ENCODE results near the gene NDUFS4. TPM values are rescaled to one million over a fixed set of nuclear protein-coding genes. Genes with fewer than 3 reads are reported as not detected.

Gene NDUFS4
- total RNA-seq, 1 experiment from 2014 or later: 92.9 TPM

- H3K4ac ChIP-seq (ENCODE audit: low read depth, low read length): no peak overlapping the region
- H2BK120ac ChIP-seq (ENCODE audit: low read depth, low read length, poor library complexity, severe bottlenecking): no peak overlapping the region
- H2AK5ac ChIP-seq (ENCODE audit: insufficient read length, low read length): no peak overlapping the region
- H3T11ph ChIP-seq (ENCODE audit: low read length): no peak overlapping the region
- no peaks in the 10 kb centered on the region for H3K79me2 ChIP-seq (ENCODE audit: insufficient read depth, low read length)
- H2BK20ac ChIP-seq (ENCODE audit: low read depth, low read length, poor library complexity, severe bottlenecking): no peak overlapping the region
- no peak overlapping the region for H3K27ac ChIP-seq (ENCODE audit: insufficient read length, low read depth, low read length)
- H3K14ac ChIP-seq (ENCODE audit: insufficient read depth, low read length): no peak overlapping the region
- no peak overlapping the region for H2AFZ ChIP-seq (ENCODE audit: low read length)
- no peak overlapping the region for H2BK5ac ChIP-seq (ENCODE audit: insufficient read length, low read length)
- H3K4me3 Mint-ChIP-seq: no peak overlapping the region
- no peak overlapping the region for H3K9ac ChIP-seq (ENCODE audit: extremely low read depth, insufficient read length, low read length)
- no peak overlapping the region for H3K4me2 ChIP-seq (ENCODE audit: insufficient read depth, insufficient read length, low read length)
- H3K4me1 Mint-ChIP-seq: peaks cover 7 to 8% of the 10 kb centered on the region in 2 experiments; a peak in 3 of 4 replicates
- no peaks in the 10 kb centered on the region for H4K20me1 ChIP-seq (ENCODE audit: control insufficient read depth, insufficient read depth, insufficient read length)
- H4K8ac ChIP-seq (replicated peaks; ENCODE audit: insufficient read length, low read depth, low read length): no peak overlapping the region
- TF ChIP-seq, protein P1, sequence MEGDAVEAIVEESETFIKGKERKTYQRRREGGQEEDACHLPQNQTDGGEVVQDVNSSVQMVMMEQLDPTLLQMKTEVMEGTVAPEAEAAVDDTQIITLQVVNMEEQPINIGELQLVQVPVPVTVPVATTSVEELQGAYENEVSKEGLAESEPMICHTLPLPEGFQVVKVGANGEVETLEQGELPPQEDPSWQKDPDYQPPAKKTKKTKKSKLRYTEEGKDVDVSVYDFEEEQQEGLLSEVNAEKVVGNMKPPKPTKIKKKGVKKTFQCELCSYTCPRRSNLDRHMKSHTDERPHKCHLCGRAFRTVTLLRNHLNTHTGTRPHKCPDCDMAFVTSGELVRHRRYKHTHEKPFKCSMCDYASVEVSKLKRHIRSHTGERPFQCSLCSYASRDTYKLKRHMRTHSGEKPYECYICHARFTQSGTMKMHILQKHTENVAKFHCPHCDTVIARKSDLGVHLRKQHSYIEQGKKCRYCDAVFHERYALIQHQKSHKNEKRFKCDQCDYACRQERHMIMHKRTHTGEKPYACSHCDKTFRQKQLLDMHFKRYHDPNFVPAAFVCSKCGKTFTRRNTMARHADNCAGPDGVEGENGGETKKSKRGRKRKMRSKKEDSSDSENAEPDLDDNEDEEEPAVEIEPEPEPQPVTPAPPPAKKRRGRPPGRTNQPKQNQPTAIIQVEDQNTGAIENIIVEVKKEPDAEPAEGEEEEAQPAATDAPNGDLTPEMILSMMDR (conservative IDR thresholded peaks at IDR 0.05): no peak
- no peak overlapping the region for H4K5ac ChIP-seq (ENCODE audit: insufficient read length, low read depth, low read length)
- no peaks in the 10 kb centered on the region for H3K79me1 ChIP-seq (ENCODE audit: insufficient read depth, low read depth, low read length, poor library complexity, severe bottlenecking)
- no peaks in the 10 kb centered on the region for H3K9me3 ChIP-seq (ENCODE audit: control insufficient read depth, low read depth, low read length)
- peaks cover 14 to 16% of the 10 kb centered on the region in 2 experiments for H3K9me3 Mint-ChIP-seq
- H3K23ac ChIP-seq (ENCODE audit: insufficient read length, low read depth, low read length): no peak overlapping the region
- H4K91ac ChIP-seq (ENCODE audit: insufficient read length, low read depth, low read length): no peak overlapping the region
- H3K27me3 ChIP-seq (ENCODE audit: insufficient read depth, low read length): no peaks in the 10 kb centered on the region
- H2BK15ac ChIP-seq (ENCODE audit: low read depth, low read length): no peak overlapping the region
- peaks cover 10 to 16% (median 13%) of the 10 kb centered on the region in 3 experiments for H3K36me3 Mint-ChIP-seq (ENCODE audit: insufficient read depth in 1 of 3, low read depth in 3 of 3)
- DNase-seq: no peak
- no peak overlapping the region for H3K27ac Mint-ChIP-seq
- no peak overlapping the region for H3K18ac ChIP-seq (ENCODE audit: insufficient read length, low read depth, low read length)
- H3K4me1 ChIP-seq (ENCODE audit: insufficient read depth, low read length): no peaks in the 10 kb centered on the region
- no peaks in the 10 kb centered on the region; the same call in 1 of the 2 replicates for H3K27me3 Mint-ChIP-seq (ENCODE audit: low read depth)
- H3K56ac ChIP-seq (ENCODE audit: insufficient read length, low read depth, low read length): no peak overlapping the region
- H2BK12ac ChIP-seq (ENCODE audit: insufficient read length, low read depth, low read length): no peak overlapping the region
- no peaks in the 10 kb centered on the region for H3K23me2 ChIP-seq (ENCODE audit: insufficient read length, low read depth, low read length, poor library complexity, severe bottlenecking)
These were observed 154.2 kb downstream of the NDUFS4 start for GRCh38 chr5:53714667-53715010.
